Measurements from ENCODE around the gene TBC1D1.

Gene TBC1D1

GRCh38 chr4:37991623-37992410 lies 100.9 kb downstream of the TBC1D1 start:
- no peak for DNase-seq (ENCODE audit: low spot score)

- DNase-seq (ENCODE audit: low spot score) = no peak
Observed at GRCh38 chr4:37993806-37994205, 102.9 kb downstream of the TBC1D1 start.

GRCh38 chr4:37994569-37994968 lies 103.7 kb downstream of the TBC1D1 start:
- DNase-seq (ENCODE audit: low spot score) = no peak

- DNase-seq (ENCODE audit: low spot score) = no peak
Observed at GRCh38 chr4:37995299-37995821, 104.5 kb downstream of the TBC1D1 start.

- no peak for DNase-seq (ENCODE audit: low spot score)
Observed at GRCh38 chr4:37995981-37996775, 105.3 kb downstream of the TBC1D1 start.

- DNase-seq (ENCODE audit: low spot score) = no peak
Observed at GRCh38 chr4:37998226-37998625, 107.3 kb downstream of the TBC1D1 start.

- no peak for DNase-seq (ENCODE audit: low spot score)
Observed at GRCh38 chr4:37999000-37999716, 108.3 kb downstream of the TBC1D1 start.

- DNase-seq (ENCODE audit: low spot score) = no peak
Observed at GRCh38 chr4:37999965-38000364, 109.1 kb downstream of the TBC1D1 start.

GRCh38 chr4:38001927-38002326 lies 111.0 kb downstream of the TBC1D1 start:
- DNase-seq (ENCODE audit: low spot score) = no peak

- DNase-seq (ENCODE audit: low spot score) = peak; percentile 75
Observed at GRCh38 chr4:38002451-38003071, 111.7 kb downstream of the TBC1D1 start.

GRCh38 chr4:38003102-38003501 lies 112.2 kb downstream of the TBC1D1 start:
- no peak for DNase-seq (ENCODE audit: low spot score)

- no peak for DNase-seq (ENCODE audit: low spot score)
Observed at GRCh38 chr4:38003628-38004027, 112.7 kb downstream of the TBC1D1 start.

- DNase-seq (ENCODE audit: low spot score) = peak; percentile 54
Observed at GRCh38 chr4:38004062-38004461, 113.2 kb downstream of the TBC1D1 start.

GRCh38 chr4:38004887-38005286 lies 114.0 kb downstream of the TBC1D1 start:
- DNase-seq (ENCODE audit: low spot score) = no peak

GRCh38 chr4:38005637-38006036 lies 114.8 kb downstream of the TBC1D1 start:
- peak; percentile 47 for DNase-seq (ENCODE audit: low spot score)

- no peak for DNase-seq (ENCODE audit: low spot score)
Observed at GRCh38 chr4:38007645-38008044, 116.8 kb downstream of the TBC1D1 start.

- peak; percentile 29 for DNase-seq (ENCODE audit: low spot score)
Observed at GRCh38 chr4:38008571-38009021, 117.7 kb downstream of the TBC1D1 start.

GRCh38 chr4:38009421-38009820 lies 118.5 kb downstream of the TBC1D1 start:
- DNase-seq (ENCODE audit: low spot score) = no peak

GRCh38 chr4:38009949-38010348 lies 119.1 kb downstream of the TBC1D1 start:
- DNase-seq (ENCODE audit: low spot score) = no peak

GRCh38 chr4:38011511-38012162 lies 120.8 kb downstream of the TBC1D1 start:
- peak; percentile 11 for DNase-seq (ENCODE audit: low spot score)
